ENCODE measurements around the gene TMPRSS11A. TPM values are rescaled to one million over a fixed set of nuclear protein-coding genes. Genes with fewer than 3 reads are reported as not detected.

Gene TMPRSS11A
- total RNA-seq, 1 donor = not detected

DNA sequence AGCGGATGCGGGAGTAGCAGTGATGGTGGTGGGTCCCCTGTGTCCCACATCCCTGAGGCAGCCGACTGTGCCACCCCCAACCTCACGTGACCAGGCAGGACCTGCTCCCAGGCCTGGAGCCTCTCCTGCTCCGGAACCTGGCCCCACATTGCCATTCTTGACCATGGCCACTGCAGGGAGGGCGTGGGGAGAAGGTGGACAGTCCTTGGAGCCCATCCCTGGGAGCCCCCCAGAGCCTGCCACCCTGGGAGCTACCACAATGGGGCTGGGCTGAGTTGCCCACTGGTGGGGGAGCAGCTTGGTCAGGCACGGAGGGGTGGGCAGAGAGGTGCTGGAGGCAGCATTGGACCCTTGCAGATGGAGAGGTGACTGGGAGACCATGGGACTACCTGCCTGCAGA lies 36.8 kb downstream of the TMPRSS11A start:
- H3K4me3 ChIP-seq (ENCODE audit: low read depth, low read length) = no peak overlapping the region
- DNase-seq (ENCODE audit: low read depth) = no peak
- TF ChIP-seq, protein P1, sequence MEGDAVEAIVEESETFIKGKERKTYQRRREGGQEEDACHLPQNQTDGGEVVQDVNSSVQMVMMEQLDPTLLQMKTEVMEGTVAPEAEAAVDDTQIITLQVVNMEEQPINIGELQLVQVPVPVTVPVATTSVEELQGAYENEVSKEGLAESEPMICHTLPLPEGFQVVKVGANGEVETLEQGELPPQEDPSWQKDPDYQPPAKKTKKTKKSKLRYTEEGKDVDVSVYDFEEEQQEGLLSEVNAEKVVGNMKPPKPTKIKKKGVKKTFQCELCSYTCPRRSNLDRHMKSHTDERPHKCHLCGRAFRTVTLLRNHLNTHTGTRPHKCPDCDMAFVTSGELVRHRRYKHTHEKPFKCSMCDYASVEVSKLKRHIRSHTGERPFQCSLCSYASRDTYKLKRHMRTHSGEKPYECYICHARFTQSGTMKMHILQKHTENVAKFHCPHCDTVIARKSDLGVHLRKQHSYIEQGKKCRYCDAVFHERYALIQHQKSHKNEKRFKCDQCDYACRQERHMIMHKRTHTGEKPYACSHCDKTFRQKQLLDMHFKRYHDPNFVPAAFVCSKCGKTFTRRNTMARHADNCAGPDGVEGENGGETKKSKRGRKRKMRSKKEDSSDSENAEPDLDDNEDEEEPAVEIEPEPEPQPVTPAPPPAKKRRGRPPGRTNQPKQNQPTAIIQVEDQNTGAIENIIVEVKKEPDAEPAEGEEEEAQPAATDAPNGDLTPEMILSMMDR (IDR thresholded peaks at IDR 0.05; ENCODE audit: insufficient read depth, low read depth, low read length) = no peak

DNA sequence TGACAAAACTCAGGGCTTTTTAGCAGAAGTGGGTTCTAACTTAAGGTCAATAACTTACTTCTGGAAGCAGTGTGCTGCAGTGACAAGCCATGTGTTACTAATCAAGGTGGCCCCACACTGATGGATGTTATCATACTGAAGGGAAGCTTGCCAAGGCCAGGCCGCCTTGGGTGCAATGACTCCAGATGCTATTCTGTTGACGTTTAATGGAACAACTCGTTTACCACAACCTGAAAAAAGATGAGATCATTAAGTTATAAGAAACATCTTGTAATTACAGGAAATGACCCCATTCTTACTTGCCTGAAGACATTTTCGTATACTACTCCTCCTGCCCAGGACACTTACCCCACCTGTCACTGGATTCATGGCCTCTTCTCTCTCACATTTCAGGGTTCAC lies 40.6 kb downstream of the TMPRSS11A start:
- TF ChIP-seq, protein P1 (IDR thresholded peaks at IDR 0.05; ENCODE audit: insufficient read depth, low read depth, low read length) = no peak
- DNase-seq (ENCODE audit: low read depth) = peak; percentile 35
- H3K4me3 ChIP-seq (ENCODE audit: low read depth, low read length) = no peak overlapping the region

DNA sequence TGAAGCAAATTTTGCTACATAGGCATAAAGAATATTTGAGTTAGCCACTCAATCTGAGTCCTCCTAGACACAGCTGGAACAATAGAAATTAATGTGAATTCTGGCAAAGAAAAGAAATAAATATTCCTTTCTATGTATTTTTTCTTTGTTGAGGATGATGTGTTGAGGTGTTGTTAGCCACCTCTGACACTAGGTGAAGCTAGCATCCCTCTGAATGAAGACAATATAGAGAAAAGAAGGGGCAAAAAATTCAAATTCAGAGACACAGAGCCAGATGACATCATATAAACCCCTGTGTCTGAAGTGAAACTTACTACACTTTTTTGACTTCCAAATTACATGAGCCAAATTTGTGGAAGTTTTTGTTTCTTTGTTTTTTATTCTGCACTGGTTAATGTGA lies 44.9 kb downstream of the TMPRSS11A start:
- DNase-seq (ENCODE audit: low read depth) = no peak
- TF ChIP-seq, protein P1 (IDR thresholded peaks at IDR 0.05; ENCODE audit: insufficient read depth, low read depth, low read length) = no peak
- H3K4me3 ChIP-seq (ENCODE audit: low read depth, low read length) = no peak overlapping the region

DNA sequence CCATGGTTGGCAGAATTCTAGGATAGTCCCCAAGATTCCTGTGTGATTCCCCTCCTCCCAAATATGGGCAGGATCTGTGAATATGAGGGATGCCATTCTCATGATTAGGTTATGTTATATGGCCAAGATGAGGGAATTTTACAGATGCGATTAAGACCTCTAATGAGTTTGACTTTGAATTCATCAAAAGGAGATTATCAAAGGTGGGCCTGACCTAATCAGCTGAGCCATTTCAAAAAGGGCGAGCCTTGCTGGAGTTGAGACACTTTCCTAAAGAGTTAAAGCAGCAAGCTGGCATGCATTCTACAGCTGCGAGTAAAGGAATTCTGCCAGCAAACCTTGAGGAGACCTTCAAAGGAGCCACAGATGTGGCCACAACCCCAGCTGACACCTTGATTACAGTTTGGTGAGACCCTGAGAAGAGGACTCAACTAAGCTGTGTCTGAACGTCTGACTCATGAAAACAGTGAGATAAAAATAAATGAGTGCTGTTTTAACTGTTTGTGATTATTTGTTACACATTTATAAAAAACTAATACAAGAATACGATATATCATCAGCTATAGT lies 47.8 kb downstream of the TMPRSS11A start:
- no peak for DNase-seq (ENCODE audit: low read depth)
- no peak overlapping the region for H3K4me3 ChIP-seq (ENCODE audit: low read depth, low read length)
- TF ChIP-seq, protein P1 (IDR thresholded peaks at IDR 0.05; ENCODE audit: insufficient read depth, low read depth, low read length) = no peak

DNA sequence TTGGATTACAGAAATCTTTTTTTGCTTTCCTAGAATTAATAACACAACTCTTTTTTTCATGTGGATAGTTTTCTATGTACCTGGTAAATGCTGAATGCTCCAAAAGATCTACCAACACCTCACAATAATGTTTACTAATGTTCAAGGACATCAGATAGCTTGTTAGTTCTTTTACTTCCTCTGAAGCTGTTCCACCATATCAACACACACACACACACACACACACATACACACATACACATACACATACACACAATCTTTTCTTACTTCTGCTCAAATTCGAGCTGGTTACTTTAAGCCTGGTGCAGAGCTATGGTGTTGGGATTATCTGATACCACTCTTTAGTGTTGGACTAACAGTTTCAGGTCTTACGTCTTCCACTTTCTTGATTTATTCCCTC lies 51.2 kb downstream of the TMPRSS11A start:
- H3K4me3 ChIP-seq (ENCODE audit: low read depth, low read length) = no peak overlapping the region
- TF ChIP-seq, protein P1 (IDR thresholded peaks at IDR 0.05; ENCODE audit: insufficient read depth, low read depth, low read length) = no peak
- DNase-seq (ENCODE audit: low read depth) = no peak

DNA sequence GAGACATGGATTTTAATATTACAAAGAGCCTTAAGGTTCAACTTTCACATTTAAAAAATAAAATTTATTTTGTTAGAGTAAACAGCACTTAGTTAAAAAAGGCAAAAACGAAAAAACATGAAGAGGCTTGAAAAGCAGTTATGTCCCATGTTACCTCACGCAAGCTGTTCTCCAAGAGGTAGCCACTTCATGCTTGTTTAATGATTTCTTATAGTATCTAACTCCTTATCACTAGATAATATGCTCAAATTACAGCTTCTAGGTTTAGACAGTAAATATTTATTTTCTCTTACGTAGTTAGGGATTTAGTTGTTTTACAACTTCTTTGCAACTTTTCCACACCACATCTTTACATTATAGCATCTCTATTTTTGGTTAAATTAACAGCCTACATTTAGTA lies 51.7 kb downstream of the TMPRSS11A start:
- DNase-seq (ENCODE audit: low read depth) = no peak
- no peak overlapping the region for H3K4me3 ChIP-seq (ENCODE audit: low read depth, low read length)
- TF ChIP-seq, protein P1 (IDR thresholded peaks at IDR 0.05; ENCODE audit: insufficient read depth, low read depth, low read length) = no peak

DNA sequence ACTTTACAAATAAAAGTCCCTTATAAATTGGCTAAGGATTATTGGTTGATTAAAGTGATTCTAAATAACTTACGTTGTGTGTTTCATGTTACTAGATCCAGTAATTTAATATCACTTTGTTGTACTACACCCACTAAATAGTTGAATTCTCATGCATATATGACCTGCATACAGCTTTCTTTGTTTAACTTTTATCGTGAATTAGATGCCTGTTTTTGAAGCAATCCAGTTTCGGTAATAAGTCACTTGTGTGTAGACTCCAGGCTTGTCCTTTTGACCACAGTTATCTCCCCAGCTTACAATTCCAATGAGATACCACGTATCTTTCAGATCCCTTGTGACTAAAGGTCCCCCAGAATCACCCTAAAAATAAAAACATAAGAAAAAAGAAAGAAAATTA lies 52.2 kb downstream of the TMPRSS11A start:
- H3K4me3 ChIP-seq (ENCODE audit: low read depth, low read length) = no peak overlapping the region
- TF ChIP-seq, protein P1 (IDR thresholded peaks at IDR 0.05; ENCODE audit: insufficient read depth, low read depth, low read length) = no peak
- DNase-seq (ENCODE audit: low read depth) = no peak
